ENCODE results near the gene ESF1. TPM values are rescaled to one million over a fixed set of nuclear protein-coding genes. Genes with fewer than 3 reads are reported as not detected.

The ESF1 gene
- total and polyA plus RNA-seq, 2 of the 8 experiments (the other 6 are each of a cell fraction or from before 2014, with no cell fraction given), result 1.1 to 32.9 TPM

Other genes with a start within 250 kb of the ESF1 start
- gene TASP1, start 146.0 kb downstream of the ESF1 start, total RNA-seq (2021; fragmentation: NEBNext Ultra II Directional; extraction: Animal tissue kit (Norgen Biotek cat#: 25700)), result 9.0 and 10.9 TPM in 2 replicates
- 2.8 and 4.5 TPM in 2 replicates for gene TASP1, start 146.0 kb downstream of the ESF1 start, polyA plus RNA-seq (2011; rRNA removed)
- gene NDUFAF5, start 109 bp upstream of the ESF1 start, total RNA-seq (2021; fragmentation: NEBNext Ultra II Directional; extraction: Animal tissue kit (Norgen Biotek cat#: 25700)), result 26.7 and 32.3 TPM in 2 replicates
- 9.2 and 11.8 TPM in 2 replicates for gene NDUFAF5, start 109 bp upstream of the ESF1 start, polyA plus RNA-seq (2011; rRNA removed)
- not detected in 2 replicates for gene SEL1L2, start 205.7 kb upstream of the ESF1 start, total RNA-seq (2021; fragmentation: NEBNext Ultra II Directional; extraction: Animal tissue kit (Norgen Biotek cat#: 25700))
- gene SEL1L2, start 205.7 kb upstream of the ESF1 start, polyA plus RNA-seq (2011; rRNA removed), result not detected in 2 replicates
- 2.9 and 3.9 TPM in 2 replicates for gene MACROD2, start 210.6 kb upstream of the ESF1 start, total RNA-seq (2021; fragmentation: NEBNext Ultra II Directional; extraction: Animal tissue kit (Norgen Biotek cat#: 25700))
- gene MACROD2, start 210.6 kb upstream of the ESF1 start, polyA plus RNA-seq (2011; rRNA removed), result 0.70 and 1.8 TPM in 2 replicates

Measured in H1 (cell line).